Vagina (tissue), 2 donors: Measurements from ENCODE around the gene SMCHD1. TPM values are rescaled to one million over a fixed set of nuclear protein-coding genes. Genes with fewer than 3 reads are reported as not detected.
A peak's percentile ranks its signal among the peaks of the same experiment; 100 is the strongest.
"Not testable (repeated sequence)": the region's sequence is repeated elsewhere in the genome, so short reads cannot be mapped to it uniquely, and the experiment has no call there.

Experiments
- DNase-seq, 2 donors: peaks; one replicate each; pipeline ENCODE4 v3.0.0-alpha.2; 2017; ENCODE audit errors: extremely low spot score in 2 of 2
- H3K27ac ChIP-seq: fragments of 200-600 bp; sonication (generic); one replicate; pipeline ENCODE4 v1.5.1; 2019
- H3K27me3 ChIP-seq: fragments of 200-600 bp; sonication (generic); one replicate; pipeline ENCODE4 v1.5.1; 2019
- H3K36me3 ChIP-seq, 2 donors: fragments of 200-600 bp; sonication (generic); one replicate each; pipeline ENCODE4 v1.5.1; 2017 to 2019
- H3K4me1 ChIP-seq: fragments of 200-600 bp; sonication (generic); one replicate; pipeline ENCODE4 v1.5.1; 2019
- H3K4me3 ChIP-seq, 2 donors: fragments of 200-600 bp; sonication (generic); 1 replicate in 1 of 2; 2 replicates in 1 of 2; pipeline ENCODE4 v1.5.1; 2016 to 2019
- H3K9me3 ChIP-seq: fragments of 200-600 bp; sonication (generic); one replicate; pipeline ENCODE4 v1.5.1; 2019
- CTCF ChIP-seq, 3 experiments: fragments of 450-650 bp in 2 of 3; fragments of 200-600 bp in 1 of 3; sonication (generic) in 1 of 3; IDR thresholded peaks; one replicate each; pipeline ENCODE4 v1.5.1; 2017 to 2019; ENCODE audit warnings: antibody characterized with exemption in 3 of 3, mild to moderate bottlenecking in 2 of 3, moderate library complexity in 2 of 3
- POLR2A ChIP-seq, 2 donors: fragments of 450-650 bp; IDR thresholded peaks; one replicate each; pipeline ENCODE4 v1.6.1; 2017; ENCODE audit warnings: antibody characterized with exemption in 2 of 2, mild to moderate bottlenecking in 2 of 2, moderate library complexity in 2 of 2
- POLR2AphosphoS5 ChIP-seq, 2 donors: sonication (generic); formaldehyde crosslinking; IDR thresholded peaks; one replicate each; pipeline ENCODE4 v1.9.0; 2017; ENCODE audit warnings: antibody characterized with exemption in 2 of 2, mild to moderate bottlenecking in 2 of 2, low read depth in 1 of 2; ENCODE audit not compliant: insufficient read depth in 1 of 2
- intact Hi-C: fragments of 100-400 bp; cut with DNase I; formaldehyde crosslinking; loops from one replicate; pipeline ENCODE4 v1.15.1; 2023
- small RNA-seq: library from RNA; depleted of rRNA; stranded (forward); fragments of <200 nt; gene quantifications from one replicate; pipeline ENCODE3, GENCODE V24; 2016
- total RNA-seq: library from RNA; depleted of rRNA; stranded (reverse); fragments of >200 nt; gene quantifications from one replicate; pipeline ENCODE4 v1.2.3, GENCODE V29; 2016

The SMCHD1 gene
- total RNA-seq, 1 donor from 2014 or later, result 62.4 TPM

GRCh38 chr18:2850816-2851215, 195.3 kb downstream of the SMCHD1 start:
- DNase-seq, result no peak
- Histone ChIP-seq H3K27me3 (no peaks in the 10 kb centered on the region), H3K4me3 (no peak overlapping the region), H3K9me3 (no peaks in the 10 kb centered on the region), H3K36me3 (no peaks in the 10 kb centered on the region), H3K4me1 (peaks cover 40% of the 10 kb centered on the region), H3K27ac (no peak overlapping the region)
- intact Hi-C loops, result loop anchor here (10.0 kb wide), 1 partner anchor 64 kb away; no protein-coding TSS in a partner anchor
- TF ChIP-seq POLR2A (IDR thresholded peaks at IDR 0.05) (no peak), CTCF (IDR thresholded peaks at IDR 0.05) (no peak), POLR2AphosphoS5 (IDR thresholded peaks at IDR 0.05; ENCODE audit: insufficient read depth in 1 of 2, low read depth in 1 of 2) (no peak)

DNA sequence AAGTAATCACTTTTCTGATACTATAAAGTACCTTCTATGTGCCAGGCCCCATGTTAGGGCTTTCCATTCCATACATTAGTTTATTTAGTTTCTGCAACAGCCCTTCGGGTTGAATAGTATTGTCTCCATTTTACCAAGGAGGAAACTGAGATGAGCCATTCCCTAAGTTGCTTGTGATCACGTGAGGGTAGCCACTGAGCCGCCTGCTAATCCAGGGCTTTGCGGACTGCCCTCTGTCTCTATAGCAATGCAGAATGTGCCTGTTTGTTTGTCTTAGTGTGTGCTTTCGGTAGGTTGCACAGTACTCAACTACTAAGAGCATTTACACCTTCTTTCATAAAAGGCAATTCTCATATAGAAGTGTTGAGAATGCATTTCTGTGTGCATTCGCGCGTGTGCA, 196.2 kb downstream of the SMCHD1 start:
- H3K36me3 ChIP-seq, result no peaks in the 10 kb centered on the region
- no peak overlapping the region for H3K27ac ChIP-seq
- H3K9me3 ChIP-seq, result no peaks in the 10 kb centered on the region
- H3K4me3 ChIP-seq, result no peak overlapping the region
- DNase-seq, result no peak
- intact Hi-C loops, result loop anchor here (10.0 kb wide), 1 partner anchor 63 kb away; no protein-coding TSS in a partner anchor
- H3K4me1 ChIP-seq, result peaks cover 40% of the 10 kb centered on the region
- TF ChIP-seq POLR2AphosphoS5 (IDR thresholded peaks at IDR 0.05; ENCODE audit: insufficient read depth in 1 of 2, low read depth in 1 of 2) (no peak), CTCF (IDR thresholded peaks at IDR 0.05) (no peak), POLR2A (IDR thresholded peaks at IDR 0.05) (no peak)
- H3K27me3 ChIP-seq, result no peaks in the 10 kb centered on the region

DNA sequence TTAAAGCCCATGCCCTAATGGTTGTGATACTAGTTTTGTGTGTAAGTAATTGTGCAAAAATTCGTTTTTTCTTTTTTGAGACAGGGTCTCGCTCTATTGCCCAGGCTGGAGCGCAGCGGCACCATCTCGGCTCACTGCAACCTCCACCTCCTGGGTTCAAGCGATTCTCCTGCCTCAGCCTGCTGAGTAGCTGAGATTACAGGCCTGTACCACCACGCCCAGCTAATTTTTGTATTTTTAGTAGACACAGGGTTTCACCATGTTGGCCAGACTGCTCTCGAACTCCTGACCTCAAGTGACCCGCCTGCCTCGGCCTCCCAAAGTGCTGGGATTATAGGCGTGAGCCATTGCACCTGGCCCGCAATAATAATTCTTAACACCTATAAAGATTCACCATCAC, 196.9 kb downstream of the SMCHD1 start:
- intact Hi-C loops, result loop anchor here (10.0 kb wide), 1 partner anchor 62 kb away; no protein-coding TSS in a partner anchor
- H3K36me3 ChIP-seq, DNase-seq, H3K9me3 ChIP-seq, H3K27me3 ChIP-seq, H3K27ac ChIP-seq, H3K4me3 ChIP-seq: not testable (repeated sequence)
- peaks cover 43% of the 10 kb centered on the region for H3K4me1 ChIP-seq

GRCh38 chr18:2853173-2853925, 197.8 kb downstream of the SMCHD1 start:
- TF ChIP-seq CTCF (IDR thresholded peaks at IDR 0.05) (no peak), POLR2AphosphoS5 (IDR thresholded peaks at IDR 0.05; ENCODE audit: insufficient read depth in 1 of 2, low read depth in 1 of 2) (no peak), POLR2A (IDR thresholded peaks at IDR 0.05) (no peak)
- H3K36me3 ChIP-seq, result no peaks in the 10 kb centered on the region
- H3K4me1 ChIP-seq, result peaks cover 36% of the 10 kb centered on the region
- intact Hi-C loops, result loop anchor here (10.0 kb wide), 1 partner anchor 61 kb away; no protein-coding TSS in a partner anchor
- no peaks in the 10 kb centered on the region for H3K27me3 ChIP-seq
- peak overlapping the region; percentile 76 for H3K27ac ChIP-seq
- H3K4me3 ChIP-seq, result no peak overlapping the region
- H3K9me3 ChIP-seq, result no peaks in the 10 kb centered on the region
- peak in 1 of 2 donors; percentile 90 for DNase-seq

DNA sequence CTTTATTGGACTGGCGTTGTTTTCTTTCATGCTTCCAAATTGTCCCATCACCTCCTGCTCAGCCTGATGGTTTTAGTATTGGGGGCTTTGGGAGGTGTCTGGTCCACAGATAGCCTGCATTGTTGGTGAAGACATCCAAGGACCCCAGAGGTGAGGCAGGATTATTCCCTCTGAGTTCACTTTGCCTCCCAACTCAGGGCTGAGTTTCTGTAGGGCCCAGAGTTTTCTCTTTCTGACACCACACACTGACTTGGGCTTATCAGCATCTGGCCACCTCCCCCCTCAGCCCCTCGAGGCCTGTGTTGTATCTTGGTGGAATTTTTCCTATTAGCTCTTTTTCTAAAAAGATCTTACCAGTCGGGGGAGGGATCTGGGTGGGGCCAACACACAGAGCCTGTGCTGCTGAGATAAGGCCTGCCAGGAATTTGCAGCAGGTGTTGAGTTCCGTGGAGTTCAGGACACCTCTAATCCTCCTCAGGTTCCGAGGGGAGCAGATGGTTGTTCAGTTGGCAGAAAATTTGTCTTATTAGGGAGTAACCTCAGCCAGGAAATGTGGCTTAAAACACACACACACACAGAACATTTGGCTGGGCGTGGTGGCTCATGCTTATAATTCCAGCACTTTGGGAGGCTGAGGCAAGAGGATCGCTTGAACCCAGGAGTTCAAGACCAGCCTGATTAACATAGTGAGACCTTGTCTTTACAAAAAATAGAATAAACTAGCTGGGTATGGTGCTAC, 198.6 kb downstream of the SMCHD1 start:
- no peak overlapping the region for H3K4me3 ChIP-seq
- no peaks in the 10 kb centered on the region for H3K9me3 ChIP-seq
- peak in 1 of 2 donors; percentile 37 for DNase-seq
- H3K27me3 ChIP-seq, result no peaks in the 10 kb centered on the region
- H3K36me3 ChIP-seq, result no peaks in the 10 kb centered on the region
- intact Hi-C loops, result loop anchor here (10.0 kb wide), 1 partner anchor 61 kb away; no protein-coding TSS in a partner anchor
- TF ChIP-seq CTCF (IDR thresholded peaks at IDR 0.05), result no peak
- TF ChIP-seq POLR2A (IDR thresholded peaks at IDR 0.05), result no peak
- no peak for TF ChIP-seq POLR2AphosphoS5 (IDR thresholded peaks at IDR 0.05; ENCODE audit: insufficient read depth in 1 of 2, low read depth in 1 of 2)
- peaks cover 36% of the 10 kb centered on the region for H3K4me1 ChIP-seq
- H3K27ac ChIP-seq, result peak overlapping the region; percentile 76

Small RNAs within 50 kb of the gene (small RNA-seq; reads per million reads assigned to genes)
- gene RF00019, result not detected
- gene RNU6-340P, result not detected

Other genes starting within 250 kb of the SMCHD1 start
- 11.5 TPM for gene METTL4, start 84.2 kb upstream of the SMCHD1 start, total RNA-seq
- 3.9 TPM for gene NDC80, start 84.2 kb upstream of the SMCHD1 start, total RNA-seq
- gene EMILIN2, start 191.3 kb downstream of the SMCHD1 start, total RNA-seq, result 26.8 TPM